ENCODE measurements around the gene CCDC80.
"Not testable (repeated sequence)": the region's sequence is repeated elsewhere in the genome, so short reads cannot be mapped to it uniquely, and the experiment has no call there.

Gene CCDC80, protein sequence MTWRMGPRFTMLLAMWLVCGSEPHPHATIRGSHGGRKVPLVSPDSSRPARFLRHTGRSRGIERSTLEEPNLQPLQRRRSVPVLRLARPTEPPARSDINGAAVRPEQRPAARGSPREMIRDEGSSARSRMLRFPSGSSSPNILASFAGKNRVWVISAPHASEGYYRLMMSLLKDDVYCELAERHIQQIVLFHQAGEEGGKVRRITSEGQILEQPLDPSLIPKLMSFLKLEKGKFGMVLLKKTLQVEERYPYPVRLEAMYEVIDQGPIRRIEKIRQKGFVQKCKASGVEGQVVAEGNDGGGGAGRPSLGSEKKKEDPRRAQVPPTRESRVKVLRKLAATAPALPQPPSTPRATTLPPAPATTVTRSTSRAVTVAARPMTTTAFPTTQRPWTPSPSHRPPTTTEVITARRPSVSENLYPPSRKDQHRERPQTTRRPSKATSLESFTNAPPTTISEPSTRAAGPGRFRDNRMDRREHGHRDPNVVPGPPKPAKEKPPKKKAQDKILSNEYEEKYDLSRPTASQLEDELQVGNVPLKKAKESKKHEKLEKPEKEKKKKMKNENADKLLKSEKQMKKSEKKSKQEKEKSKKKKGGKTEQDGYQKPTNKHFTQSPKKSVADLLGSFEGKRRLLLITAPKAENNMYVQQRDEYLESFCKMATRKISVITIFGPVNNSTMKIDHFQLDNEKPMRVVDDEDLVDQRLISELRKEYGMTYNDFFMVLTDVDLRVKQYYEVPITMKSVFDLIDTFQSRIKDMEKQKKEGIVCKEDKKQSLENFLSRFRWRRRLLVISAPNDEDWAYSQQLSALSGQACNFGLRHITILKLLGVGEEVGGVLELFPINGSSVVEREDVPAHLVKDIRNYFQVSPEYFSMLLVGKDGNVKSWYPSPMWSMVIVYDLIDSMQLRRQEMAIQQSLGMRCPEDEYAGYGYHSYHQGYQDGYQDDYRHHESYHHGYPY

DNA sequence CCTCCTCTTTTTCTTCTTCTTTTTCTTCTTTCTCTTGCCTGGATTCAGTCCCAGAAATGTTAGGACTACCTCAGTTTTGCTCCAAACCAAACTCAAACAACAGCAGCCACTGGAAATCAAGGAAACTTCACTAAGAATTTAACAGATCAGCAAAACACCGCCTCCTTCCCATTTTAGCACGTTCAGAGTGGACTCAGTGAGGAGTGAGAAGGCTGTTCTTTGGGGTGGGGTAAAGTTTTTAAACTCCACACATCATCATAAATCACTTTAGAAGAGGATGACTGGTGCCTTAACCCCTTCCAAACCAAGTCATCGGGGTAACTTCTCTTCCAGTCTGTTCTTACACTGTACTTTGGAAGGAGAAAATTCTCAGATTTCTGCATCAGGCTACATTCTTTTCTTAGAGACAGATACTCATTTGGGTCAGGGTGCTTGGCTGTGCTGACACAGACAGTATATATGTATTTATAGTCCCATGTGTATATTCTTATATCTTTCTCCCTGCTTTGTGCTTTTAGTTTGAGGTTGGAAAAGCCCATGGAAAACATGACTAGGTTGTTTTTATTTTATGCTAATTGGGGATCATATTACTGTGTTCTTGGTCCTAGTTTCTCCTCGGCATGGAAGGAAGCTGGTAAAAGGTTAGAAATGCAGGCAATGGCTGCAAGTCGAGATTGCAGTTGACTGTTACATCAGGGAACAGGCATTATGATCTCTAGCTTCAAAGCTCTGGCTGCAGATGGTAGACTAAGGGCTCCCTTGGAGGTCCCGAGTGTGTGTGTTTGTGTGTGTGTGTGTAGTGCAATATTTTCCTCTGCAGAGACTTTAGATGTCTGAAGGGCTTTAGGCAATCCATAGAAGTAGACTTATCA lies at the start of gene CCDC80:
CCDC80 (minus strand) TSS at position 214 of the 872 bp plus-strand sequence. CDS start 1,238 bp downstream, outside the sequence.
- DNase-seq: no peak

DNA sequence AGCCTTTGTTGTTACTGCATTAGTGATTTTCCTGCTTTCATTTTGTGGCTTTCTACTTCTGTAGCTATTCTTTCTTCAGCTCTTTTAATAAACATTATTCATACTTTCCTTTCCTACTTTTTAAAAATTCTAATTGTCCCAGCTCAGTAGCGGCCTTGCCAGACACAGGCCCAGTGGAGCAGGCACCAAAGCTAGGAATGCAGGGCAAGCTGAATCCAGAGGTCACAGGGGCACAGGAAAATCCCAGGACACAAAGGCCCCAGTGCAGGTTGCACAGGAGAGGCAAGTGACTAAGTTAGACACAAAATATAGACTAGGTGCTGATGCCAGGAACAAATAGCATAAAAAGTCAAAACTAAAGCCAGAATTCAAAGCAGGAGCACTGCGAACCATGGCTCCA lies 49.0 kb upstream of the CCDC80 start:
- no peak for DNase-seq

DNA sequence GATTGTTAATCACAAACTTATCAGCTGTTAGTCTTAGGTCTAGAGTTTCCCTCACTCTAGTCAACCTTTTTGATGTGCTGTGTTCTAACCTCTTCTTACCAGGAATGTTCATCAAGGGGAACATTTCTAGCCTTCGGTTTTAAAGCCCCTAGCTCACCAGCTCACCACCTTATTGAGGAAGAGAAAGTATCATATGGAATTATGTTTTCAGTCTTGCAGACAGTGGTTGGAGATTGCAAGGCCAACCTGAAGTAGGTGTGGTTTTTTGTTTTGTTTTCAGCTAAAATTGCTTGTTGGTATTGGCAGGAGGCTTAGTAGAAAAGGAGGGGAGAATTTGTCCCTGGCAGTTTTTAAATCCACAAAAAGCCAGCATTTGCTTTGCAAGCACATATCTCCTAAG lies 48.4 kb upstream of the CCDC80 start:
- no peak for DNase-seq

DNA sequence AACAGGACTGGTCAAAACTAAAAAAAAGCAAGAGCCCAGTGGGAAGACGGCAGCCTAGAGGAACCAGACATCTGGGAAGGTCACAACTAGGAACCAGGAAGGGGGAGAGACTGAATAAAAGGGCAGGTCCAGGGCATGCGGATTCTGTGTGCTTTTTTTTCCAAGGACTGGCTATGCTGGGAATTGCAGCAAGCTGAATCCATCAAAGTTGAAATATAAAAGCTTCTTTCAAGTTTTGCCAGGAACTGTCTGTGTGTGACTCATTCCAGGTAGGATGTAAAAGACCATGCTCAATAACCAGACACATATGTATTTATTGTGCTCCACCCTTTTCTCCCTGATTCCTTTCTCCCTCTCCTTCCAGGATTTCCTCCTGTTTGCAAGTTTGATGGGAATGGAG lies 47.9 kb upstream of the CCDC80 start:
- DNase-seq: no peak

DNA sequence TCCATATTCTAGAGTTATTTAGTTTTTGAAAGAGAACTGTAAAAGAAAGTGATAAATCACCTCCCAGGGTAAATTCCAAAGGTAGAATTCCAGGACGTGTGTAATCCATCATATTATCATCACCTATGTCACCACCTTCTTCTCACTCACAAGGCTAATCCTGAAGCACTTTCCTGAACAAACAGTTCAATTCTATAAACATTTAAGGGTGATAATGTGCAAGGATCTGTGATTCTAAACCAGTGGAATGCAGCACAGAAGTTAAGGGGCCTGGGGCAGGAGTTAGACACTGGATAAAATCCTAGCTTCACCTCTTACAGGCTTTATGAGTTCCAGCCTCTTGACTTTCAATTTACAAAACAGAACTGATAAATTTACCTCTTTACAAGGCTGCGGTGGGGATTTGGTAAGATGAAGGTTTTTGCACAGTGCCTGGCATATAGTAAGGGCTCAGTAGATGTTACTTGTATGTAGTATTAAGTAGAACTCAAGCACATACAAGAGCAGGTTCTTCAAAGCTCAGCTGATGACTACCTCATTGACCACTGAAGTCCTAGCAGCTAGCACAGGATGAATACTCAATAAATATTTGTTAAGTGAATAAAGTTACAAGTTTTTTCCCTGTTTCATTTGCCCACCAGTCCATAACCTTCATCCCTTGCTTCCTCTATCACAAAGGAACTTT lies 47.3 kb upstream of the CCDC80 start:
- no peak for DNase-seq

DNA sequence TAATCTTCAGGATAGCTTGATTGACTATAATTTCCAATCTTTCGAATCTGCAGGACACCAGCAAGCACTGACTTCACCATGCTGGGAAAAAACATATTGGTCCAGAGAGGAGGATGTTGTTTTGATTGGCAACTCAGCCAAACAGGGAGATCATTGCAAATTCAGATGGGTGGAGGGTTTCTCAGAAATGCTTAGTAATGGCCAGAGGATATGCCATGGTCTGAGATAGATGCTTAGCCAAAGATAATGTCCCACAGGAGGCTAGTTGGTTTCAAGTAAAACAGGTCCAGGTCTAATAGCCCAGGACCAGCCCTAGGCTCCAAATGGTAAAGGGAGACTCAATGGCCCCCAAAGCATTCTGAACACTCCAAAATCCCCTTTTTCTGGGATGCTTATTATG lies 46.7 kb upstream of the CCDC80 start:
- no peak for DNase-seq

DNA sequence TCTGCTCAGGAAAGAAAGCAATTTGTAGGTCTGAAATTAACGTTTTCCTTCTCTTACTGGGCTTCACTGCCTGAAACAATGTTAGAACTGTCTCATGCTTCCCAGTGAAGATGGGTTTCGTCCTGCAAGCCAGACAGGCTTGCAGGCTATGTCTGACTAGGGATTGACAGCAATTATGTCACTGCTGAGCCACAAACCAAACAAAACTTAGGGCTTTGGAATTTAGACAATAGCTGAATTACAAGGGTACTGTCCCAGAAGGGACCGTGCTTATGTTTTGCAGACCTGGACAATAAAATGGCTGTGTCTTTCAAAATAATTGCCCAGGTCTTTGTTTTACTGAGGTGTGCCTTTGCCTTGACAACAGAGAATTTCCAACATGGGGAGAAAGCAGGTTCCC lies 46.3 kb upstream of the CCDC80 start:
- DNase-seq: no peak

DNA sequence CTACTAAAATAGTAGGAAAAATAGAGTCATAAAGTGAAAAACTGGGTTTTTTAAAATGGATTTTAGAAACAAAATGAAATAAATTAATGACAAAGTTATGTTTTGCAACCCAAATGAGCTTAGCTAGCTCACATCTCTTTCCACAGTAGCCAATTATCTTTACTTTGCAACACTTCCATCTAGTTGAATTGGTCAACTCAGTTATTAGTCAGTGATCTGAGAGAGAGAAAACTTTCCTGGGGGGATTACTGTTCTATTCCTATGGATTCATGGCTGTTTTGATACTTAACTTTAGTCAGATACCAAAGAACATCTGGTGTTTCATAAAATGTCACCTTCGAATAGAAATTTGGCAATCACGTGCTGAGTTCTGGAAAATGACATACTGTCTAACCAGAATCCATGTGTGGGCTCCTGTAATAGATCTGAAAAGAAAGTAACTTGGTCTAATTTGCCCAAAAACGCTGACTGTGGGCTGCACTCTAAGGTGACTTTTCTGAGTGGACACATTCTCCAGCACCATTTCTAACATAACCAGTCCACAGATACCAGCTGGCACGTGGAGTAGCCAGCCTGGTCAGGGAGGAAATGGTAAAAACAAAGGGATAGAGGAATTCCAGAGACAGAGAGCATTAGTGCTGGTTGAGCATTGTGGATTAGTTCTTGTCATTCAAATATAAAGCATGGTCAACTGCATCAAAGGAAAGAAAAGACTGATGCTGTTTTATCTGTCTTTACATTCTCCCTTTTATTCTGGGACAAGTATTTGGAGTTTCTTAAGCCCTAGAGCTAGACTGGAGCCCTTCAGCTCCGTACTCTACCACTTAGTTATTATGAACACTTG lies 45.2 kb upstream of the CCDC80 start:
- DNase-seq: no peak

DNA sequence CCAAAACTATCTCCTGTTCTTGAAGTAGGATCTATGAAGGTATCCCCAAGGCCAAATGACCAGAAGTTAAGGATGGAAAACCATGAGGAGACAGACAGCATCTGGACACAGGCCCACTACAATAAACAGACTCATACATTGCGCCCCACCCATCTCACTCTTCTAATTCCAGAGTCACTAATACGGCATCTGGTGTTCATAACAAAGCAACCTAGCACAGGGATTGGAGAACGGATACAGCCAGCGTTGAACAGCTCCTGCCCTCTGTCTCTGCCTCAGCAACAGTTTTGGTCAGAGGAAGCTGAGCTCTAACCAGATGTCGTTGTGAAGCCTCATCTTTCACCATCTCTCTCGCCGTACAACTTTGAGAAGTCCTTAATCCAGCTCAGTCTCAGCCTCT lies 44.5 kb upstream of the CCDC80 start:
- DNase-seq: peak; percentile 95

DNA sequence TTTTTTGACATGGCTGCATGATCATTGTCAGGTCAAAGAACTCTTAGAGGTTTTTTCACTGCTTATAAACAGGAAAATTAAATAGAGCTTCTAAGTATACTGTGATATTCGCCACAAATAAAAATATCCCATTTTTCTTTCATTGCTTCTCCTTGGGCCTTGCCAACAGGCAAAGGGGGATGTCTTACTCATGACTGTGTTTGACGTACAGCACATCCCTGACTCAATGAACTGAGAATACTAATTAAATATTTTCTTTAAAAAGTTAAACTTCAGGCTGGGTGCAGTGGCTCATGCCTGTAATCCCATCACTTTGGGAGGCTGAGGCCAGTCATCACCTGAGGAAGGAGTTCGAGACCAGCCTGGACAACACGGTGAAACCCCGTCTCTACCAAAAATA lies 41.4 kb upstream of the CCDC80 start:
- DNase-seq: no peak

DNA sequence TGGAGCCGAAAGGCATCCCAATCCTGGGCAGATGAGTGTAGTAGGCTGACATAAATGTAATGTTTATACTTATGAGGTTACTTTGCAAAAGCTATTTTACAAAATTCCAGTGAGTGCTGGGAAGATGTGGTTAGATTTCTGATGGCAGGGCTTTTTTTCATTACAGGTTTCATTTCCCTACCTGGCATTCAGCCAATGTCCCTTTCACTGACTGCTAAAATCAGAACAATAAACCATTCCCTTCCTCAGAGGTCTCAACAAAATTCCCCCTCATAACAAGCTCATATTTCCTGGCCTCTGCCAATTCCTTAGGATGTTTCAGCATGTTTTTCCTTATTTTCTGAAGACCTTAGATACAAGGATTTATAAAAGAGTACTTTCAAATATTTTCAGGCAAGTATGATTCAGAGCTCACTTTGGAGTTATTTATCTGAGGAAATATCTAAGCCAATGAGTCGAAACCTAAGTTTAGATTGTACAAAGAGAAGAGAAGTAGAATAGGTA lies 40.9 kb upstream of the CCDC80 start:
- DNase-seq: no peak

DNA sequence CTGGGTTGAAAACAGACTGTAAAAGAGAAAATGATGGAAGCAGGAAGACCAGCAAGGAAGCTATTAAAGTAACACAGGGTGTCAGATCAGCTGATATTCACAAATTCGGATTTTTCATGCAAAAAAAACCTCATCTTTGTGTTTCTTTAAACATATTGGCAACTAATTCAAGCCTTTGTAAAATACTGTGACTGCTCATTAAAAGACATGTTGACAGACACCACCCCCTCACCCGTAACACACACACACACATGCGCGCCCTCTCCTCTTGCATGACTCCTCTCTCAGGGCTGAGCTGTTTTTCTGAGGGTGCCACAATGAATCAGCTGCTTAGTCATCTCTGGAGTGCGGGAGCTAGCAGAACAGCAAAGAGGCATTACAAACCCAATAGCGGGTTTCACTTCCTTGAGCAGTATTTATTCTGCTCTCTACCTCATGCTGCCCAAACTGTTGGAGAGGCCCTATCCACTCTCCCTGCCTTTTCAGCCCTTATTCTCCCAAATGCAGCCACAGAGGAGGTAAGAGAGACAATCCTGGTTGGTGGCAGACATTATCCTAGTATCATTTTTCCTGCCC lies 35.8 kb upstream of the CCDC80 start:
- no peak for DNase-seq

DNA sequence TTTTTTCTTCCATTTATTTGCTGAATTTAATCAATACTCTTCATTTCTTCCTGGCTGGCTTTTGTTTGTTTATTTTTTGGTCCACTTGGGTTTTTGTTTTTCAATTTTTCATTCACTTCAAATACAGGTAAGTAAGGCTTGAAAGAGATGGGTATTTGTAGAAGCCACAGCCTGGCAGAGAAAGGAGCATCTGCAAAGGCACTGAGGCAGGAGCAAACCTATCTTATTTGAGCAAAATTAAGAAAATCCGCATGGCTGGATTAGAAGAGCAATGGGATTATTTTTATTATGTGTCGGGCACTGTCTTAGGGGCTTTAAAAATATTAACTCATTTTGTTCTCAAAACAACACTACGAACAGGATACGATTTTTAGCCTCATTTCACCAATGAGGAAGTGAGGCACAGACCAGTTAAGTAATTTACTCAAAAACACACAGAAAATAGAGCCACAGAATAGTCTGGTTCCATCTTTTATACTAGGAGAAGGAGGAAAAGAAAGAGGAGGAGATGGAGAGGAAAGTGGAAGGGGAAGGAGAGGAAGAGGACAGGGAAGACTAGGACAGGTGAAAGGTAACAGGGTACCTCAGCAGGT lies 35.1 kb upstream of the CCDC80 start:
- no peak for DNase-seq

DNA sequence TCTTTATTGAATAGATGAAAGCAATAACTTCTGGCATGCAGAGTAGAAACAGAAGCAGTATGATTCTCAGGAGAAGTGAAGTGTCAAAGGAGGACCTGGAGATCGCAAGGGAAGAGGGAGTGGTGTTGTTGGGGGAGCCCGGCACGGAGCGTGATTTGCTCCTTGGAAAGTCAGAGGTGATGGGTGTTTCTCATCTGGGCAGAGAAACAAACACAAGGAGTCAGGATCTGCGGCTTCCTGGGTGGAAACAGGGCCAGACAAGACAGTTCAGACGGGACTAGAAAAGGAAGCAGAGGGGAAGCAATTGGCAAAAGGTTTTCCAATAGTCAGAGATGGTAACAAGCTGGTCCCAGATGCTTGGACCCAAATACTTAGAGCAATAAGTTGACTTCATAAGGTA lies 34.4 kb upstream of the CCDC80 start:
- DNase-seq: no peak

DNA sequence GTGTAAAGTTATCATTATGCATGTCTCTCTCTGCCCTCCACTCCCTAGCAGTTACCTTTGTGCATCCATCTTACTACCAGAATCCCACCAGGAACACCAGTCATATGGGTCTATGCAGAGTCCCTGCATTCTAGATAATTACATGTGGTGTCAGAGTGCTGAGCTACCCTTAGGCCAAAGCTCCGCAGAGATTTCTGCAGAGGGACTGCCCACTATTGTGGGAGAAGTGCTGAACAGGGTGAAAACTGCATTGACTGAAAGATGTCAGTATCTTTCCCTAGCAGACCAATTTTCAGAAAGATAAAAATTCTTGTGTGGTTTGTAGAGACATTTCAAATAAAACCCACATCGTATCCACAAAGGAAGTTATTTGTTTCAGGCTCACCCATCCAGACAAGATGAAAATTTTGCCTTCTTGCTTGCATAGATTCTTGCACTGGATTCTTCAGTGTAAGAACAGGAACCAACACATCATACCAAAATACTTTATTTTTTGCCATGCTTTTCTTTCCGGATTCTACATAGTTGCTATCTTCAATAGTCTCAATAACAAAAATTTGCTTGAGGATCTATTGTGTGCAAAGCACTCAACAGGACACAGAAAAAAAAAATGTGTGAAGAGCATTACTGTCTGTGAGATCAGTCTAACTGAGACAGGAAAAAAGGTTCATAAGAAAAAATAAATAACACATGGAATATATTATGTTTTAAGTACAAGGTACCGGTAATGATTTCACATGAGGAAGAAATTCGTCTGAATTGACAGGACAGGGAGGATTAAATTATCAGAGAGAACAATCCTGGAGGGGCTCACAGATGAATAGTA lies 32.0 kb upstream of the CCDC80 start:
- no peak for DNase-seq

DNA sequence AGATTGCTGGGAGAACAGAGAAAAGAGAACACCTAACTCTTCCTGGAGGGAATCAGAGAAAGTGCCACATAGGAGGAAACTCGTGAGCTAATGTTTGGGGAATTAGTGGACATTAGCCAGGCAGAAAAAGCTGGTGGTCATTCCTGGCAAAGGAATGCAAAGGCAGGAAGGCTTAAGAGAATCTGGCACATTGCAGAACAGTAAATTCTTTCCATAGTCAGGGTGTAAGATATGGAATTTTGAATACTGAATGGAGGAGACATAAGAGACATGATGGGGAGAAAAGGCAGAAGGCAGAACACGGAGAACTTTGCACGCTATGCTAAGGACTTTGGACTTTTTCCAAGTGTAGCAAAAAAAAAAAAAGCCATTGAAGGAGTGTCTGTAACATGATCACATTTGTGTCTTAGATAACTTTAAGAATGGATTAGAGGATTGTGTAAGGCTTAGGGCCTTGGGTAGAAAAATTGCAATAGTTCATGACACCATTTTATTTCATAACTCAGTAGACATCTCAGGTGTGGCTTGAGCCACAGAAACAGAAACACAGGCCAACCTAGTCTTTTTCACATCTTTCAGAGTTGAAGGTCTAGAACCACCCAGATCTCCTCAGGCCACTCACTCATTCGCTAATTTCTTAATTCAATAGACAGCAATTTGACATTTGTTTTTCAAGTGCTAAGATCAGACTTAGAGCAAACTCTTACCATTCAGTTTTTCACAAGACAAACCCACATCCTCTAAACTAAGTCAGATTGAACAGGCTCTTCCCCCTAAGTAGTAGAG lies 31.2 kb upstream of the CCDC80 start:
- no peak for DNase-seq

DNA sequence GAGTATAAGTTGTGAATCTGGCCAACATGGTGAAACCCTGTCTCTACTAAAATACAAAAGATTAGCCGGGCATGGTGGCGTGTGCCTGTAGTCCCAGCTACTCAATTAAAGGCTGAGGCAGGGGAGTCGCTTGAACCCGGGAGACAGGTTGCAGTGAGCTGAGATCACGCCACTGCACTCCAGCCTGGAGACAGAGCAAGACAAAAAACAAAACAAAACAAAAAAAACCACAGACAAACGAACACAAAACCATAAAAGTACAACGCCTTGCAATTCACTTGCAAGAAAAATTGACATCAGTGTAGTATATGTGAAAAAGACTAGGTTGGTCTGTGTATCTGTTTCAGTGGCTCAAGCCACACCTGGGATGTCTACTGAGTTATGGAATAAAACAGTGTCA lies 29.9 kb upstream of the CCDC80 start:
- no peak for DNase-seq

DNA sequence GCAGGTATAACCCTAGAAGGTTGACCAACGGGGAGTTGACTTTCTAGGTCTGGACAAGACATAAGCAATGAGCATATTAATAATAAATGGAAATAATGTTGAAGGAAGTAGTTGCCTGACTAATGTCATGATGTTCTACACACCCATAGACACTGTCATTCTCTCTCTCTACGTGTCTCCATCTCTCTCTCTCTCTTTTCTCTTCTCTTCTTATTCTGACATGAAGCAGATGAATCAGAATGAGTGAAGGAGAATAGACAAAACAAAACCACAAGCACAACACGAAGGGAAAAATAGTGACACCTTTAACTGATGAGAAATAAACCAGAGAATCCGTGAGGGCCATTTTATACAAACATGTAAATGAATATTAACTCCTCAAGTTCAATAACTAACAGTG lies 26.7 kb upstream of the CCDC80 start:
- DNase-seq: no peak

DNA sequence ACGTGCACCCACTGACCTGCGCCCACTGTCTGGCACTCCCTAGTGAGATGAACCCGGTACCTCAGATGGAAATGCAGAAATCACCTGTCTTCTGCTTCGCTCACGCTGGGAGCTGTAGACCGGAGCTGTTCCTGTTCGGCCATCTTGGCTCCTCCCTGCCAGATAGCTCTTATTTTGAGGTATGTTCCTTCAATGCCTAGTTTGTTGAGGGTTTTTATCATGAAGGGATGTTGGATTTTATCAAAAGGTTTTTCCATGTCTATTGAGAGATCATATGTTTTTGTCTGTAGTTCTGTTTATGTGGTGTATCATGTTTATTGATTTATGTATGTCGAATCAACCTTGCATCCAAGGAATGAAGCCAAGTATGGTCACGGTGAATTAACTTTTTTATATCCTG lies 24.1 kb upstream of the CCDC80 start:
- not testable (repeated sequence) for DNase-seq
